ENCODE results near the gene RABGGTA. TPM values are rescaled to one million over a fixed set of nuclear protein-coding genes. Genes with fewer than 3 reads are reported as not detected.

Gene RABGGTA
- total RNA-seq, result 23.3 and 31.6 TPM in 2 replicates

GRCh38 chr14:24271134-24271833 lies at the start of gene RABGGTA:
TSS of gene RABGGTA (minus strand) at chr14:24271597. CDS start at chr14:24271115, 482 bp downstream.

GRCh38 chr14:24310646-24311604 lies 39.5 kb upstream of the RABGGTA start, which contains the start of gene LTB4R:
TSS of gene LTB4R (plus strand) at chr14:24311502. CDS start at chr14:24315652, 4,150 bp downstream.

GRCh38 chr14:24309538-24310264 lies 38.3 kb upstream of the RABGGTA start, which contains the start of gene LTB4R2:
TSS of gene LTB4R2 (plus strand) at chr14:24310140. CDS start at chr14:24310665, 525 bp downstream.

GRCh38 chr14:24307575-24308341 lies 36.4 kb upstream of the RABGGTA start, which contains the start of gene CIDEB:
TSS of gene CIDEB (minus strand) at chr14:24307977. CDS start at chr14:24307858, 119 bp downstream.

GRCh38 chr14:24299255-24300191 lies 28.1 kb upstream of the RABGGTA start, which contains the start of the genes DHRS1 and NOP9:
TSS of gene DHRS1 (minus strand) at chr14:24299780. CDS start at chr14:24299106, 674 bp downstream.
TSS of gene NOP9 (plus strand) at chr14:24299850. CDS start at chr14:24299955, 105 bp downstream.

GRCh38 chr14:24262821-24263733 lies 8.3 kb downstream of the RABGGTA start, which contains the start of gene TGM1:
TSS of gene TGM1 (minus strand) at chr14:24263177. CDS start at chr14:24262352, 825 bp downstream.

GRCh38 chr14:24232645-24233537 lies 38.5 kb downstream of the RABGGTA start, which contains the start of gene GMPR2:
TSS of gene GMPR2 (plus strand) at chr14:24232929. CDS start at chr14:24233254, 325 bp downstream.

GRCh38 chr14:24232121-24232644 lies 39.2 kb downstream of the RABGGTA start, which contains the start of gene NEDD8:
TSS of gene NEDD8 (minus strand) at chr14:24232367. CDS start at chr14:24232267, 100 bp downstream.

Other genes starting within 250 kb of the RABGGTA start
- 0.15 and 0.33 TPM in 2 replicates for gene CARMIL3, start 219.6 kb downstream of the RABGGTA start, total RNA-seq
- gene CPNE6, start 200.0 kb downstream of the RABGGTA start, total RNA-seq, result not detected in 2 replicates
- 25.0 and 35.4 TPM in 2 replicates for gene PCK2, start 177.3 kb downstream of the RABGGTA start, total RNA-seq
- gene DCAF11, start 156.8 kb downstream of the RABGGTA start, total RNA-seq, result 69.5 and 88.2 TPM in 2 replicates
- gene NRL, start 156.6 kb downstream of the RABGGTA start, total RNA-seq, result 0.83 and 0.87 TPM in 2 replicates
- gene FITM1, start 140.9 kb downstream of the RABGGTA start, total RNA-seq, result 0.33 and 0.44 TPM in 2 replicates
- gene PSME1, start 135.4 kb downstream of the RABGGTA start, total RNA-seq, result 132 and 143 TPM in 2 replicates
- gene EMC9, start 130.0 kb downstream of the RABGGTA start, total RNA-seq, result 11.1 and 25.2 TPM in 2 replicates
- gene PSME2, start 125.0 kb downstream of the RABGGTA start, total RNA-seq, result 87.2 and 117 TPM in 2 replicates
- gene RNF31, start 124.1 kb downstream of the RABGGTA start, total RNA-seq, result 35.5 and 57.9 TPM in 2 replicates
- gene IRF9, start 110.3 kb downstream of the RABGGTA start, total RNA-seq, result 87.8 and 104 TPM in 2 replicates
- gene REC8, start 99.5 kb downstream of the RABGGTA start, total RNA-seq, result 1.8 and 2.3 TPM in 2 replicates
- gene IPO4, start 82.8 kb downstream of the RABGGTA start, total RNA-seq, result 39.4 and 47.6 TPM in 2 replicates
- gene TM9SF1, start 76.2 kb downstream of the RABGGTA start, total RNA-seq, result 87.0 and 90.6 TPM in 2 replicates
- gene TSSK4, start 65.9 kb downstream of the RABGGTA start, total RNA-seq, result not detected in 2 replicates
- gene CHMP4A, start 58.1 kb downstream of the RABGGTA start, total RNA-seq, result 27.6 and 44.5 TPM in 2 replicates
- gene MDP1, start 55.5 kb downstream of the RABGGTA start, total RNA-seq, result 11.1 and 25.5 TPM in 2 replicates
- 143 and 203 TPM in 2 replicates for gene NEDD8, start 39.2 kb downstream of the RABGGTA start, total RNA-seq
- gene GMPR2, start 38.7 kb downstream of the RABGGTA start, total RNA-seq, result 94.2 and 119 TPM in 2 replicates
- gene TINF2, start 29.0 kb downstream of the RABGGTA start, total RNA-seq, result 68.9 and 83.2 TPM in 2 replicates
- 0.83 and 1.5 TPM in 2 replicates for gene TGM1, start 8.4 kb downstream of the RABGGTA start, total RNA-seq
- 19.8 and 22.1 TPM in 2 replicates for gene DHRS1, start 28.2 kb upstream of the RABGGTA start, total RNA-seq
- gene NOP9, start 28.3 kb upstream of the RABGGTA start, total RNA-seq, result 19.3 and 25.1 TPM in 2 replicates
- 1.5 and 2.6 TPM in 2 replicates for gene CIDEB, start 36.4 kb upstream of the RABGGTA start, total RNA-seq
- gene LTB4R2, start 38.5 kb upstream of the RABGGTA start, total RNA-seq, result 3.8 and 4.6 TPM in 2 replicates
- gene LTB4R, start 39.9 kb upstream of the RABGGTA start, total RNA-seq, result 0.87 and 4.1 TPM in 2 replicates
- gene ADCY4, start 63.5 kb upstream of the RABGGTA start, total RNA-seq, result 9.6 and 11.7 TPM in 2 replicates
- 2.9 and 6.8 TPM in 2 replicates for gene RIPK3, start 68.4 kb upstream of the RABGGTA start, total RNA-seq
- gene NFATC4, start 96.6 kb upstream of the RABGGTA start, total RNA-seq, result 108 and 149 TPM in 2 replicates
- 20.4 and 42.7 TPM in 2 replicates for gene NYNRIN, start 127.4 kb upstream of the RABGGTA start, total RNA-seq
- 4.1 and 11.4 TPM in 2 replicates for gene CBLN3, start 158.1 kb upstream of the RABGGTA start, total RNA-seq
- gene KHNYN, start 158.4 kb upstream of the RABGGTA start, total RNA-seq, result 55.3 and 67.8 TPM in 2 replicates
- gene SDR39U1, start 171.2 kb upstream of the RABGGTA start, total RNA-seq, result 12.4 and 16.4 TPM in 2 replicates
- gene CMA1, start 236.7 kb upstream of the RABGGTA start, total RNA-seq, result not detected in 2 replicates